ENCODE results near the gene RCOR2. TPM values are rescaled to one million over a fixed set of nuclear protein-coding genes. Genes with fewer than 3 reads are reported as not detected.

The RCOR2 gene
- total RNA-seq, 1 donor from 2014 or later, result 18.8 TPM

GRCh38 chr11:63940786-63941185 is 23.8 kb upstream of the RCOR2 start:
- no peak overlapping the region for H3K27ac Mint-ChIP-seq (ENCODE audit: unreplicated experiment)

GRCh38 chr11:63939397-63939891 is 22.5 kb upstream of the RCOR2 start:
- peak overlapping the region; percentile 83 for H3K9ac ChIP-seq (ENCODE audit: low read length)
- no peaks in the 10 kb centered on the region for H3K4me1 ChIP-seq (ENCODE audit: insufficient read depth, low read length)
- peak overlapping the region; percentile 54 for H2AFZ ChIP-seq (ENCODE audit: low read depth, low read length)
- no peak for DNase-seq (ENCODE audit: low read depth)
- H4K20me1 ChIP-seq (ENCODE audit: insufficient read depth, low read length), result peaks cover 20% of the 10 kb centered on the region
- peak overlapping the region; percentile 65 for H3K4me3 ChIP-seq (ENCODE audit: insufficient read depth, low read depth, low read length)
- TF ChIP-seq CTCF (IDR thresholded peaks at IDR 0.05; ENCODE audit: insufficient read depth, low read depth, low read length), result no peak
- TF ChIP-seq EZH2 (IDR thresholded peaks at IDR 0.05; ENCODE audit: insufficient read depth, low read length), result no peak
- FAIRE-seq, result no peak
- H3K27ac ChIP-seq (ENCODE audit: low read depth, low read length), result no peak overlapping the region
- Mint-ChIP-seq H3K36me3 (ENCODE audit: low read depth, unreplicated experiment) (peaks cover 2% of the 10 kb centered on the region), H3K4me3 (ENCODE audit: unreplicated experiment) (peak overlapping the region; percentile 90), H3K4me1 (ENCODE audit: low read depth, unreplicated experiment) (peaks cover 3% of the 10 kb centered on the region), H3K27me3 (ENCODE audit: low read depth, unreplicated experiment) (no peaks in the 10 kb centered on the region), H3K27ac (ENCODE audit: unreplicated experiment) (peak overlapping the region; percentile 80), H3K9me3 (ENCODE audit: unreplicated experiment) (no peaks in the 10 kb centered on the region)
- H3K27me3 ChIP-seq (ENCODE audit: insufficient read depth, low read length), result no peaks in the 10 kb centered on the region
- peaks cover 46% of the 10 kb centered on the region for H3K79me2 ChIP-seq (ENCODE audit: insufficient read depth, low read length)
- no peaks in the 10 kb centered on the region for H3K36me3 ChIP-seq (ENCODE audit: insufficient read depth, low read length)
- H3K4me2 ChIP-seq (ENCODE audit: low read length), result peak overlapping the region; percentile 86
- H3K9me3 ChIP-seq (ENCODE audit: insufficient read depth, low read depth, low read length), result no peaks in the 10 kb centered on the region

More at GRCh38 chr11:63940786-63941185, 23.8 kb upstream of the RCOR2 start:
- H3K79me2 ChIP-seq (ENCODE audit: insufficient read depth, low read length), result peaks cover 55% of the 10 kb centered on the region
- H3K36me3 ChIP-seq (ENCODE audit: insufficient read depth, low read length), result no peaks in the 10 kb centered on the region
- DNase-seq (ENCODE audit: low read depth) (no peak), FAIRE-seq (no peak)
- H3K27me3 ChIP-seq (ENCODE audit: insufficient read depth, low read length), result no peaks in the 10 kb centered on the region
- Mint-ChIP-seq H3K4me3 (ENCODE audit: unreplicated experiment) (peak overlapping the region; percentile 58), H3K9me3 (ENCODE audit: unreplicated experiment) (no peaks in the 10 kb centered on the region), H3K4me1 (ENCODE audit: low read depth, unreplicated experiment) (no peaks in the 10 kb centered on the region), H3K27me3 (ENCODE audit: low read depth, unreplicated experiment) (no peaks in the 10 kb centered on the region), H3K36me3 (ENCODE audit: low read depth, unreplicated experiment) (peaks cover 2% of the 10 kb centered on the region)
- no peak overlapping the region for H3K27ac ChIP-seq (ENCODE audit: low read depth, low read length)
- H3K4me3 ChIP-seq (ENCODE audit: insufficient read depth, low read depth, low read length), result no peak overlapping the region
- H3K4me1 ChIP-seq (ENCODE audit: insufficient read depth, low read length), result no peaks in the 10 kb centered on the region
- no peaks in the 10 kb centered on the region for H3K9me3 ChIP-seq (ENCODE audit: insufficient read depth, low read depth, low read length)
- peaks cover 31% of the 10 kb centered on the region for H4K20me1 ChIP-seq (ENCODE audit: insufficient read depth, low read length)
- no peak for TF ChIP-seq CTCF (IDR thresholded peaks at IDR 0.05; ENCODE audit: insufficient read depth, low read depth, low read length)
- TF ChIP-seq EZH2 (IDR thresholded peaks at IDR 0.05; ENCODE audit: insufficient read depth, low read length), result no peak
- no peak overlapping the region for H3K4me2 ChIP-seq (ENCODE audit: low read length)
- H2AFZ ChIP-seq (ENCODE audit: low read depth, low read length), result no peak overlapping the region
- no peak overlapping the region for H3K9ac ChIP-seq (ENCODE audit: low read length)

Measured in astrocyte (in vitro differentiated cells and primary cell).